GM18505 (cell line): ENCODE measurements around the gene NUTM2F.
"Not testable (repeated sequence)": the region's sequence is repeated elsewhere in the genome, so short reads cannot be mapped to it uniquely, and the experiment has no call there.

Source experiments
- ATAC-seq: cut with Tn5 transposase; IDR thresholded peaks from one replicate; pipeline ENCODE4 v1.9.1; 2021; ENCODE audit not compliant: unreplicated experiment
- POLR2A ChIP-seq: IDR thresholded peaks from 4 replicates; pipeline ENCODE4 v1.6.1; 2011; ENCODE audit warnings: borderline replicate concordance; ENCODE audit not compliant: insufficient read depth, insufficient read length; ENCODE audit errors: extremely low read depth

Gene NUTM2F

GRCh38 chr9:94280409-94280989 lies 47.9 kb downstream of the NUTM2F start:
- no peak for ATAC-seq
- no peak for TF ChIP-seq POLR2A

GRCh38 chr9:94277885-94278536 lies 50.4 kb downstream of the NUTM2F start:
- no peak for ATAC-seq
- no peak for TF ChIP-seq POLR2A

GRCh38 chr9:94277029-94277428 lies 51.4 kb downstream of the NUTM2F start:
- not testable (repeated sequence) for ATAC-seq

- no peak for ATAC-seq
- no peak for TF ChIP-seq POLR2A
These were observed 58.4 kb downstream of the NUTM2F start for GRCh38 chr9:94270009-94270408.

GRCh38 chr9:94269264-94269663 lies 59.2 kb downstream of the NUTM2F start:
- no peak for ATAC-seq
- no peak for TF ChIP-seq POLR2A
